ENCODE measurements around the gene ERCC6.

GRCh38 chr10:49500412-49500811 lies 38.5 kb downstream of the ERCC6 start:
- TF ChIP-seq CTCF (IDR thresholded peaks at IDR 0.05) (no peak), POLR2A (IDR thresholded peaks at IDR 0.05) (no peak)
